ENCODE results near the gene ITPR1.
A peak's percentile ranks its signal among the peaks of the same experiment; 100 is the strongest.

ITPR1 gene

GRCh38 chr3:4882548-4882947 lies 389.4 kb downstream of the ITPR1 start:
- H2BK15ac ChIP-seq (replicated peaks; ENCODE audit: low read depth): no peak overlapping the region
- no peak overlapping the region for H2BK120ac ChIP-seq (ENCODE audit: low read depth, low read length)
- H3K23ac ChIP-seq (ENCODE audit: low read length): no peak overlapping the region
- no peak overlapping the region for H3K4ac ChIP-seq (ENCODE audit: low read depth, low read length)
- no peak overlapping the region for H3K56ac ChIP-seq (ENCODE audit: low read length)
- no peak overlapping the region for H3K4me2 ChIP-seq (ENCODE audit: low read length)
- no peaks in the 10 kb centered on the region for H3K79me2 ChIP-seq (ENCODE audit: control insufficient read depth, insufficient read depth, low read length)
- H3K4me3 ChIP-seq (ENCODE audit: low read length): no peak overlapping the region
- H4K8ac ChIP-seq (ENCODE audit: low read depth, low read length): no peak overlapping the region
- H4K5ac ChIP-seq (ENCODE audit: low read length): no peak overlapping the region
- H3K79me1 ChIP-seq (ENCODE audit: low read length): no peaks in the 10 kb centered on the region
- no CpG with 5 or more reads among the region's 4 CpGs for WGBS (ENCODE audit: extremely low coverage, insufficient coverage, low lambda C conversion rate)
- no peak overlapping the region for H3K27ac ChIP-seq (ENCODE audit: low read depth, low read length)
- H2AK5ac ChIP-seq (ENCODE audit: low read length): no peak overlapping the region
- H3K18ac ChIP-seq (ENCODE audit: low read length): no peak overlapping the region
- no peaks in the 10 kb centered on the region for H3K36me3 ChIP-seq (ENCODE audit: control insufficient read depth, insufficient read depth, low read length)
- no peak overlapping the region for H2BK5ac ChIP-seq (ENCODE audit: low read length)
- no peaks in the 10 kb centered on the region for H3K27me3 ChIP-seq (ENCODE audit: insufficient read depth, low read length, poor library complexity)
- peaks cover 2% of the 10 kb centered on the region for H3K4me1 ChIP-seq (ENCODE audit: control insufficient read depth, low read depth, low read length)
- DNase-seq: no peak
- H3K9ac ChIP-seq (ENCODE audit: low read length): no peak overlapping the region

DNA sequence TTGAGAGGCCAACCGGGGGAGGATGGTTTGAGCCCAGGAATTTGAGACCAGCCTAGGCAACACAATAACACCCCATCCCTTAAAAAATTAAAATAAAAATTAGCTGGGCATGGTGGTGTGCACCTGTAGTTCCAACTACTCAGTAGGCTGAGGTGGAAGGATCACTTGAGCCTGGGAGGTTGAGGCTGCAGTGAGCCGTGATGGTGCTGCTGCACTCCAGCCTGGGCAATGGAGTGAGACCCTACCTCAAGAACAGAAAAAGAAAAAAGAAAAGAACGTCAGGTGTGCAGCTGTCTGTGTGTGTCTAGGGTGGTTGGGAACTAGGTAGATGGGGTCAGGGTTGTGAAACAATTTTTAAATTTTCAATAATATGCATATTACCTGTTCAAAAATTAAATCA lies 389.9 kb downstream of the ITPR1 start:
- Histone ChIP-seq H4K8ac (ENCODE audit: low read depth, low read length) (no peak overlapping the region), H3K56ac (ENCODE audit: low read length) (no peak overlapping the region), H2BK15ac (replicated peaks; ENCODE audit: low read depth) (no peak overlapping the region), H3K23ac (ENCODE audit: low read length) (no peak overlapping the region), H3K4me2 (ENCODE audit: low read length) (no peak overlapping the region), H4K5ac (ENCODE audit: low read length) (no peak overlapping the region), H3K36me3 (ENCODE audit: control insufficient read depth, insufficient read depth, low read length) (no peaks in the 10 kb centered on the region), H3K18ac (ENCODE audit: low read length) (no peak overlapping the region), H3K4ac (ENCODE audit: low read depth, low read length) (no peak overlapping the region), H3K27me3 (ENCODE audit: insufficient read depth, low read length, poor library complexity) (no peaks in the 10 kb centered on the region), H2AK5ac (ENCODE audit: low read length) (no peak overlapping the region), H2BK120ac (ENCODE audit: low read depth, low read length) (no peak overlapping the region), H3K4me1 (ENCODE audit: control insufficient read depth, low read depth, low read length) (peaks cover 2% of the 10 kb centered on the region), H3K4me3 (ENCODE audit: low read length) (no peak overlapping the region), H3K27ac (ENCODE audit: low read depth, low read length) (no peak overlapping the region), H3K9ac (ENCODE audit: low read length) (no peak overlapping the region), H3K79me2 (ENCODE audit: control insufficient read depth, insufficient read depth, low read length) (no peaks in the 10 kb centered on the region), H2BK5ac (ENCODE audit: low read length) (no peak overlapping the region), H3K79me1 (ENCODE audit: low read length) (no peaks in the 10 kb centered on the region)
- DNase-seq: no peak
- WGBS (ENCODE audit: extremely low coverage, insufficient coverage, low lambda C conversion rate): no CpG with 5 or more reads among the region's 3 CpGs

GRCh38 chr3:4884888-4885287 lies 391.7 kb downstream of the ITPR1 start:
- Histone ChIP-seq H2BK120ac (ENCODE audit: low read depth, low read length) (no peak overlapping the region), H3K79me2 (ENCODE audit: control insufficient read depth, insufficient read depth, low read length) (no peaks in the 10 kb centered on the region), H2BK5ac (ENCODE audit: low read length) (no peak overlapping the region), H3K27me3 (ENCODE audit: insufficient read depth, low read length, poor library complexity) (no peaks in the 10 kb centered on the region), H3K36me3 (ENCODE audit: control insufficient read depth, insufficient read depth, low read length) (no peaks in the 10 kb centered on the region), H3K27ac (ENCODE audit: low read depth, low read length) (no peak overlapping the region), H3K23ac (ENCODE audit: low read length) (no peak overlapping the region), H3K9ac (ENCODE audit: low read length) (no peak overlapping the region), H3K4me2 (ENCODE audit: low read length) (no peak overlapping the region), H3K4ac (ENCODE audit: low read depth, low read length) (no peak overlapping the region), H3K18ac (ENCODE audit: low read length) (no peak overlapping the region), H3K56ac (ENCODE audit: low read length) (no peak overlapping the region), H3K4me1 (ENCODE audit: control insufficient read depth, low read depth, low read length) (peaks cover 2% of the 10 kb centered on the region), H2AK5ac (ENCODE audit: low read length) (no peak overlapping the region), H4K5ac (ENCODE audit: low read length) (no peak overlapping the region), H2BK15ac (replicated peaks; ENCODE audit: low read depth) (no peak overlapping the region), H4K8ac (ENCODE audit: low read depth, low read length) (no peak overlapping the region), H3K79me1 (ENCODE audit: low read length) (no peaks in the 10 kb centered on the region), H3K4me3 (ENCODE audit: low read length) (no peak overlapping the region)
- DNase-seq: no peak
- no CpG with 5 or more reads among the region's 3 CpGs for WGBS (ENCODE audit: extremely low coverage, insufficient coverage, low lambda C conversion rate)

DNA sequence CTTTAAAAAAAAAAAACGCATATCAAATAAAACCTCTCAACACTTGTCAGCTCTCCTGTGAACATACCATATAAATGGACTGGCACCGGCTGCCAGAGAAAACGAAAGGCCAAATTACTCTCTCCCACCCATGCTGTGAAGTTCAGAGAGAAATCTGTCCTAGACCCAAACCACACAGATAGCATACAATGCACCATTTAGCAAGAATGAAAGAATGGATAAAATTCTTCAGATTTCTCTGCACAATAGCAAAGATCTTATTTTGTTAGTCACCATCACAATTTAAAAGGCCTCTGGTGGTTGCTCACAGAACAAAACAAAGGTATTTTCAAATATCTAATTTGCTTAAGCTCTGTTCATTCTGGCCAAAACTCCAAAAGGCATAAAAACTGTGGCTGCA lies 392.2 kb downstream of the ITPR1 start:
- H3K9ac ChIP-seq (ENCODE audit: low read length): no peak overlapping the region

GRCh38 chr3:4886448-4886847 lies 393.3 kb downstream of the ITPR1 start:
- Histone ChIP-seq H3K9ac (ENCODE audit: low read length) (no peak overlapping the region), H2BK5ac (ENCODE audit: low read length) (no peak overlapping the region), H3K4me1 (ENCODE audit: control insufficient read depth, low read depth, low read length) (peaks cover 2% of the 10 kb centered on the region), H2BK15ac (replicated peaks; ENCODE audit: low read depth) (no peak overlapping the region), H3K18ac (ENCODE audit: low read length) (no peak overlapping the region), H3K79me1 (ENCODE audit: low read length) (no peaks in the 10 kb centered on the region), H3K56ac (ENCODE audit: low read length) (no peak overlapping the region), H2AK5ac (ENCODE audit: low read length) (no peak overlapping the region), H4K5ac (ENCODE audit: low read length) (no peak overlapping the region), H4K8ac (ENCODE audit: low read depth, low read length) (no peak overlapping the region), H3K36me3 (ENCODE audit: control insufficient read depth, insufficient read depth, low read length) (no peaks in the 10 kb centered on the region), H3K27ac (ENCODE audit: low read depth, low read length) (no peak overlapping the region), H2BK120ac (ENCODE audit: low read depth, low read length) (no peak overlapping the region), H3K79me2 (ENCODE audit: control insufficient read depth, insufficient read depth, low read length) (no peaks in the 10 kb centered on the region), H3K4me2 (ENCODE audit: low read length) (no peak overlapping the region), H3K4me3 (ENCODE audit: low read length) (no peak overlapping the region), H3K4ac (ENCODE audit: low read depth, low read length) (no peak overlapping the region), H3K27me3 (ENCODE audit: insufficient read depth, low read length, poor library complexity) (no peaks in the 10 kb centered on the region), H3K23ac (ENCODE audit: low read length) (no peak overlapping the region)
- WGBS (ENCODE audit: extremely low coverage, insufficient coverage, low lambda C conversion rate): no CpG with 5 or more reads among the region's 7 CpGs
- DNase-seq: no peak

More for the DNA sequence above, 392.2 kb downstream of the ITPR1 start:
- H3K4ac ChIP-seq (ENCODE audit: low read depth, low read length): no peak overlapping the region
- H4K5ac ChIP-seq (ENCODE audit: low read length): no peak overlapping the region
- H3K18ac ChIP-seq (ENCODE audit: low read length): no peak overlapping the region
- no peak overlapping the region for H3K4me3 ChIP-seq (ENCODE audit: low read length)
- H3K79me1 ChIP-seq (ENCODE audit: low read length): no peaks in the 10 kb centered on the region
- no peaks in the 10 kb centered on the region for H3K79me2 ChIP-seq (ENCODE audit: control insufficient read depth, insufficient read depth, low read length)
- no peak overlapping the region for H3K4me2 ChIP-seq (ENCODE audit: low read length)
- H2BK120ac ChIP-seq (ENCODE audit: low read depth, low read length): no peak overlapping the region
- no peak overlapping the region for H2AK5ac ChIP-seq (ENCODE audit: low read length)
- no peak overlapping the region for H2BK5ac ChIP-seq (ENCODE audit: low read length)
- no peak overlapping the region for H3K27ac ChIP-seq (ENCODE audit: low read depth, low read length)
- DNase-seq: peak; percentile 79
- no peak overlapping the region for H3K56ac ChIP-seq (ENCODE audit: low read length)
- H3K27me3 ChIP-seq (ENCODE audit: insufficient read depth, low read length, poor library complexity): no peaks in the 10 kb centered on the region
- H4K8ac ChIP-seq (ENCODE audit: low read depth, low read length): no peak overlapping the region
- peaks cover 2% of the 10 kb centered on the region for H3K4me1 ChIP-seq (ENCODE audit: control insufficient read depth, low read depth, low read length)
- H3K23ac ChIP-seq (ENCODE audit: low read length): no peak overlapping the region
- H2BK15ac ChIP-seq (replicated peaks; ENCODE audit: low read depth): no peak overlapping the region
- WGBS (ENCODE audit: extremely low coverage, insufficient coverage, low lambda C conversion rate): 100% methylated on average over 1 of the region's 3 CpGs
- no peaks in the 10 kb centered on the region for H3K36me3 ChIP-seq (ENCODE audit: control insufficient read depth, insufficient read depth, low read length)

DNA sequence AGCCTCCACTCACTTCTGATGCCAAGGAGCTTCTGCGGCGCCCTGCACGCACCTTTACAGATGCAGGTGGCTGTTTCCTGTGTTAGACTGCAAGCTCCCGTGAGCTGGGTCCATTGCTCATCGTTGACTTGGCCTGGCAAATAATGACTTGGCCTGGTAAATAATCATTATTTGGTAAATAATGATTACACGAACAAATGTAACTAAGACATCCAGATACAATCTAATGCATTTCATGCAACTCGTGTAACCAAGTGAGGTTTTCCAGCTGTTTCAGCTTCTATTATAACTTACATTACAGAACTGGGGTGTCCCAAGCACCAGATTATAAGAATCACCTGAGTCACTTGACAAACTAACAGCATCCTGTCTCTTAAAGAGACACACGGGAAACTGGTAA lies 394.0 kb downstream of the ITPR1 start:
- H3K18ac ChIP-seq (ENCODE audit: low read length): no peak overlapping the region
- no peak overlapping the region for H2BK5ac ChIP-seq (ENCODE audit: low read length)
- H3K36me3 ChIP-seq (ENCODE audit: control insufficient read depth, insufficient read depth, low read length): no peaks in the 10 kb centered on the region
- H4K8ac ChIP-seq (ENCODE audit: low read depth, low read length): no peak overlapping the region
- DNase-seq: no peak
- H3K23ac ChIP-seq (ENCODE audit: low read length): no peak overlapping the region
- no peak overlapping the region for H2BK120ac ChIP-seq (ENCODE audit: low read depth, low read length)
- H4K5ac ChIP-seq (ENCODE audit: low read length): no peak overlapping the region
- no peak overlapping the region for H3K4ac ChIP-seq (ENCODE audit: low read depth, low read length)
- H3K4me2 ChIP-seq (ENCODE audit: low read length): no peak overlapping the region
- H3K56ac ChIP-seq (ENCODE audit: low read length): no peak overlapping the region
- no peak overlapping the region for H3K27ac ChIP-seq (ENCODE audit: low read depth, low read length)
- no peak overlapping the region for H3K4me3 ChIP-seq (ENCODE audit: low read length)
- peaks cover 2% of the 10 kb centered on the region for H3K4me1 ChIP-seq (ENCODE audit: control insufficient read depth, low read depth, low read length)
- no peak overlapping the region for H3K9ac ChIP-seq (ENCODE audit: low read length)
- H2AK5ac ChIP-seq (ENCODE audit: low read length): no peak overlapping the region
- no peak overlapping the region for H2BK15ac ChIP-seq (replicated peaks; ENCODE audit: low read depth)
- H3K79me2 ChIP-seq (ENCODE audit: control insufficient read depth, insufficient read depth, low read length): no peaks in the 10 kb centered on the region
- H3K27me3 ChIP-seq (ENCODE audit: insufficient read depth, low read length, poor library complexity): no peaks in the 10 kb centered on the region
- no CpG with 5 or more reads among the region's 8 CpGs for WGBS (ENCODE audit: extremely low coverage, insufficient coverage, low lambda C conversion rate)
- H3K79me1 ChIP-seq (ENCODE audit: low read length): no peaks in the 10 kb centered on the region
